Thoracic aorta (tissue), 2 donors: ENCODE measurements around the gene KLK1. TPM values are rescaled to one million over a fixed set of nuclear protein-coding genes. Genes with fewer than 3 reads are reported as not detected.

Source experiments
- ATAC-seq: fragments of 150-250 bp; one replicate; pipeline ENCODE4 v1.8.0; 2017; ENCODE audit warnings: low read depth; ENCODE audit not compliant: insufficient number of reproducible peaks, low FRiP score
- DNase-seq: peaks from one replicate; pipeline ENCODE4 v3.0.0-alpha.2; 2020; ENCODE audit warnings: low spot score
- H3K27ac ChIP-seq, 2 donors: fragments of 200-600 bp; sonication (generic); 1 replicate in 1 of 2; 2 replicates in 1 of 2; pipeline ENCODE4 v1.5.1; 2016; ENCODE audit warnings: mild to moderate bottlenecking in 2 of 2, moderate library complexity in 2 of 2
- H3K27me3 ChIP-seq: fragments of 200-600 bp; sonication (generic); replicated peaks from 2 replicates; pipeline ENCODE4 v1.6.0; 2016; ENCODE audit warnings: mild to moderate bottlenecking; ENCODE audit not compliant: insufficient read depth
- H3K36me3 ChIP-seq: fragments of 200-600 bp; sonication (generic); one replicate; pipeline ENCODE4 v1.5.1; 2016
- H3K4me1 ChIP-seq, 2 donors: fragments of 200-600 bp; sonication (generic); 1 replicate in 1 of 2; 2 replicates in 1 of 2; pipeline versions ENCODE4 v1.5.1 to v1.6.0; 2016; ENCODE audit warnings: low read depth in 2 of 2, mild to moderate bottlenecking in 1 of 2; ENCODE audit not compliant: control insufficient read depth in 1 of 2
- H3K4me3 ChIP-seq: fragments of 200-600 bp; sonication (generic); 2 replicates; pipeline ENCODE4 v1.5.1; 2016; ENCODE audit warnings: mild to moderate bottlenecking
- H3K9me3 ChIP-seq: fragments of 200-600 bp; sonication (generic); 2 replicates; pipeline ENCODE4 v1.5.1; 2016
- CTCF ChIP-seq: fragments of 200-600 bp; sonication (generic); IDR thresholded peaks from one replicate; pipeline ENCODE4 v1.5.1; 2019; ENCODE audit warnings: antibody characterized with exemption
- total RNA-seq, 2 donors: library from RNA; depleted of rRNA; stranded (reverse); fragments of >200 nt; gene quantifications; one replicate each; pipeline versions ENCODE4 v1.1.0 to v1.2.3, GENCODE V29; 2016

Gene KLK1
- total RNA-seq, 2 donors from 2014 or later, result not detected

DNA sequence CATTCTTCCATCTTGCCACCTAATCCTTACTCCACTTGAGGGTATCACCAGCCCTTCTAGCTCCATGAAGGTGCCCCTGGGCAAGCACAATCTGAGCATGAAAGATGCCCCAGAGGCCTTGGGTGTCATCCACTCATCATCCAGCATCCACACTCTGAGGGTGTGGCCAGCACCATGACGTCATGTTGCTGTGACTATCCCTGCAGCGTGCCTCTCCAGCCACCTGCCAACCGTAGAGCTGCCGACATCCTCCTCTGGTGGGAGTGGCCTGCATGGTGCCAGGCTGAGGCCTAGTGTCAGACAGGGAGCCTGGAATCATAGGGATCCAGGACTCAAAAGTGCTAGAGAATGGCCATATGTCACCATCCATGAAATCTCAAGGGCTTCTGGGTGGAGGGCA, 28.0 kb upstream of the KLK1 start:
- no peaks in the 10 kb centered on the region for H3K36me3 ChIP-seq
- H3K4me1 ChIP-seq, result no peaks in the 10 kb centered on the region
- H3K27me3 ChIP-seq, result no peaks in the 10 kb centered on the region
- ATAC-seq, result no peak
- no peak overlapping the region for H3K4me3 ChIP-seq
- TF ChIP-seq CTCF, result no peak
- no peak for DNase-seq
- H3K9me3 ChIP-seq, result no peaks in the 10 kb centered on the region
- H3K27ac ChIP-seq, result no peak overlapping the region

GRCh38 chr19:50850738-50851137, 27.2 kb upstream of the KLK1 start:
- Histone ChIP-seq H3K9me3 (no peaks in the 10 kb centered on the region), H3K4me1 (no peaks in the 10 kb centered on the region), H3K36me3 (no peaks in the 10 kb centered on the region), H3K27ac (no peak overlapping the region), H3K4me3 (no peak overlapping the region), H3K27me3 (no peaks in the 10 kb centered on the region)
- no peak for TF ChIP-seq CTCF
- ATAC-seq, result no peak
- DNase-seq, result no peak

- no peak for TF ChIP-seq CTCF
- DNase-seq, result no peak
- no peak for ATAC-seq
- Histone ChIP-seq H3K27ac (no peak overlapping the region), H3K36me3 (no peaks in the 10 kb centered on the region), H3K27me3 (no peaks in the 10 kb centered on the region), H3K4me1 (no peaks in the 10 kb centered on the region), H3K9me3 (no peaks in the 10 kb centered on the region), H3K4me3 (no peak overlapping the region)
Measured at GRCh38 chr19:50844296-50844935, 20.8 kb upstream of the KLK1 start.

- Histone ChIP-seq H3K4me3 (no peak overlapping the region), H3K27ac (no peak overlapping the region), H3K4me1 (no peaks in the 10 kb centered on the region), H3K36me3 (no peaks in the 10 kb centered on the region), H3K27me3 (no peaks in the 10 kb centered on the region), H3K9me3 (no peaks in the 10 kb centered on the region)
- no peak for ATAC-seq
- TF ChIP-seq CTCF, result no peak
- no peak for DNase-seq
Measured at GRCh38 chr19:50843701-50844221, 20.2 kb upstream of the KLK1 start.

- Histone ChIP-seq H3K27me3 (no peaks in the 10 kb centered on the region), H3K36me3 (no peaks in the 10 kb centered on the region), H3K27ac (no peak overlapping the region), H3K4me3 (no peak overlapping the region), H3K4me1 (no peaks in the 10 kb centered on the region), H3K9me3 (no peaks in the 10 kb centered on the region)
- TF ChIP-seq CTCF, result no peak
- no peak for ATAC-seq
- no peak for DNase-seq
Measured at GRCh38 chr19:50843205-50843604, 19.6 kb upstream of the KLK1 start.
